K562 (cell line): Measurements from ENCODE around the gene KLRC2. TPM values are rescaled to one million over a fixed set of nuclear protein-coding genes. Genes with fewer than 3 reads are reported as not detected.
"Not testable (repeated sequence)": the region's sequence is repeated elsewhere in the genome, so short reads cannot be mapped to it uniquely, and the experiment has no call there.

Experiments
- ATAC-seq: fragments of 200-7000 bp; cut with Tn5 transposase; 3 replicates; pipeline ENCODE4 v1.9.1; 2020; ENCODE audit warnings: moderate library complexity
- BruUV-seq: library from RNA; stranded (reverse); fragments of 400-500 nt; replicated peaks from 2 replicates; lab custom pipeline; 2021; lab: Mats Ljungman, UMichigan
- CTCF ChIA-PET: fragments of 300-600 bp; formaldehyde crosslinking; extraction: SDS; loops from one replicate; lab custom pipeline; 2021; ENCODE audit warnings: low intra/inter-chr PET ratio; lab: Yijun Ruan, JAX
- POLR2A ChIA-PET: fragments of 300-600, 350-650 bp; sonication (Branson Sonifier 250); formaldehyde crosslinking; extraction: SDS; loops from one replicate; lab custom pipeline; 2021; ENCODE audit warnings: antibody characterized with exemption, inconsistent platforms; lab: Yijun Ruan, JAX
- DNase-seq, 4 experiments: peaks; one replicate each; pipeline versions ENCODE4 v3.0.0 to v3.0.0-alpha.2; 2011 to 2018; ENCODE audit warnings: low spot score in 3 of 4, mixed read lengths in 3 of 4; ENCODE audit errors: extremely low read depth in 1 of 4
- FAIRE-seq: peaks from 2 replicates; lab custom pipeline; 2011; peaks lifted over from hg19 to GRCh38; lab: Jason Lieb, UNC
- H2AFZ ChIP-seq: 2 replicates; pipeline ENCODE4 v1.6.0; 2011; ENCODE audit warnings: low read depth, low read length, control low read depth, inconsistent platforms
- H3K27ac ChIP-seq: fragments of 200-600 bp; 3 replicates; pipeline ENCODE4 v1.8.0; 2011; ENCODE audit warnings: low read depth, mild to moderate bottlenecking, control low read depth, inconsistent platforms, low read length, moderate library complexity, mixed read lengths; ENCODE audit errors: extremely low read depth
- H3K27me3 ChIP-seq, 2 experiments: fragments of 300-600 bp in 1 of 2; 2 replicates in 1 of 2; 3 replicates in 1 of 2; pipeline versions ENCODE4 v1.6.0 to v1.8.0; 2011; ENCODE audit warnings: inconsistent platforms in 2 of 2, low read length in 2 of 2, mild to moderate bottlenecking in 1 of 2, mixed read lengths in 1 of 2, moderate library complexity in 1 of 2; ENCODE audit not compliant: control insufficient read depth in 2 of 2, insufficient read depth in 2 of 2
- H3K36me3 ChIP-seq: fragments of 300-600 bp; 3 replicates; pipeline ENCODE4 v1.8.0; 2011; ENCODE audit warnings: mild to moderate bottlenecking, low read length, inconsistent platforms; ENCODE audit not compliant: control insufficient read depth, insufficient read depth
- H3K4me1 ChIP-seq, 2 experiments: fragments of 200-600 bp in 1 of 2; replicated peaks in 1 of 2; 2 replicates in 1 of 2; 3 replicates in 1 of 2; pipeline versions ENCODE4 v1.5.1 to v1.8.0; 2011; ENCODE audit warnings: inconsistent platforms in 2 of 2, low read length in 2 of 2, mild to moderate bottlenecking in 1 of 2, mixed read lengths in 1 of 2, moderate library complexity in 1 of 2; ENCODE audit not compliant: control insufficient read depth in 2 of 2, insufficient read depth in 2 of 2
- H3K4me2 ChIP-seq: 2 replicates; pipeline ENCODE4 v1.6.1; 2011; ENCODE audit warnings: low read length, control low read depth, inconsistent platforms, mixed read lengths; ENCODE audit not compliant: insufficient read depth
- H3K4me3 ChIP-seq: fragments of 200-600 bp; sonication (generic), shearing (Covaris generic); 2 replicates; pipeline ENCODE4 v1.5.1; 2016; ENCODE audit warnings: control low read depth, inconsistent platforms
- H3K79me2 ChIP-seq: fragments of 200-600 bp; 3 replicates; pipeline ENCODE4 v1.8.0; 2011; ENCODE audit warnings: low read length, inconsistent platforms; ENCODE audit not compliant: control insufficient read depth, insufficient read depth
- H3K9ac ChIP-seq, 2 experiments: 2 replicates each; pipeline versions ENCODE4 v1.6.0 to v1.6.1; 2011; ENCODE audit warnings: low read depth in 2 of 2, low read length in 2 of 2, control low read depth in 1 of 2, inconsistent platforms in 1 of 2, mild to moderate bottlenecking in 1 of 2, mixed read lengths in 1 of 2; ENCODE audit not compliant: insufficient read depth in 1 of 2
- H3K9me1 ChIP-seq: one replicate; pipeline ENCODE4 v1.6.0; 2011; ENCODE audit warnings: inconsistent platforms, mild to moderate bottlenecking, low read length, moderate library complexity; ENCODE audit not compliant: control insufficient read depth, insufficient read depth
- H3K9me3 ChIP-seq: replicated peaks from 2 replicates; pipeline ENCODE4 v1.5.1; 2011; ENCODE audit warnings: low read depth, low read length, inconsistent platforms; ENCODE audit not compliant: control insufficient read depth, insufficient read depth
- H4K20me1 ChIP-seq: replicated peaks from 2 replicates; pipeline ENCODE4 v1.6.1; 2011; ENCODE audit warnings: low read length, inconsistent platforms, mixed read lengths; ENCODE audit not compliant: control insufficient read depth, insufficient read depth
- WGBS: fragments of 100-300 bp; shearing (Covaris generic); methylation state at CpG from one replicate; pipeline ENCODE4 v1.1.6; 2016; ENCODE audit warnings: low coverage, mixed read lengths; ENCODE audit not compliant: insufficient coverage; ENCODE audit errors: missing lambda C conversion rate; 5-methylcytosine and 5-hydroxymethylcytosine counted together
- in situ Hi-C: fragments of 300-500 bp; cut with MboI; formaldehyde crosslinking; loops from 4 replicates; pipeline ENCODE4 v1.15.0; 2018; ENCODE audit warnings: inconsistent platforms, mixed read lengths
- intact Hi-C: fragments of 100-400 bp; cut with micrococcal nuclease; formaldehyde crosslinking; loops from 2 replicates; pipeline ENCODE4 v1.14.2; 2022
- polyA plus RNA-seq, 8 experiments: library from polyadenylated mRNA; depleted of rRNA in 4 of 8; stranded (reverse) in 5 of 8; unstranded in 3 of 8; fragments of >200 nt; fragmentation: Nextera tagmentation in 2 of 8; fragmentation: Illumina TruSeq in 1 of 8; extraction: Ambion mirVana in 2 of 8; extraction: Trizol in 1 of 8; gene quantifications; 2 replicates each; pipeline versions ENCODE4 v1.2.1 to v1.2.3, GENCODE V29; 2011 to 2014; ENCODE audit warnings: inconsistent platforms in 1 of 8, missing spikeins in 1 of 8
- total RNA-seq, 7 experiments: library from RNA; depleted of rRNA in 6 of 7; stranded (reverse); fragments of >200 nt in 6 of 7; fragmentation: Illumina TruSeq in 2 of 7; extraction: Trizol in 2 of 7; gene quantifications; 2 replicates each; pipeline versions ENCODE4 v1.2.1 to v1.2.3, GENCODE V29; 2011 to 2021; ENCODE audit warnings: low replicate concordance in 1 of 7

Gene KLRC2
- total and polyA plus RNA-seq, 9 of the 15 experiments (the other 6 are each of a cell fraction or from before 2014, with no cell fraction given), result not detected

- WGBS, result 0% methylated on average over 1 of the region's 2 CpGs
- H3K9ac ChIP-seq, in situ Hi-C loops, H3K4me3 ChIP-seq, H3K9me3 ChIP-seq, DNase-seq, CTCF ChIA-PET, FAIRE-seq, H3K9me1 ChIP-seq, H3K27ac ChIP-seq, H3K27me3 ChIP-seq, ATAC-seq, H3K79me2 ChIP-seq, BruUV-seq, H2AFZ ChIP-seq, H3K36me3 ChIP-seq, POLR2A ChIA-PET, H4K20me1 ChIP-seq, intact Hi-C loops, H3K4me1 ChIP-seq, H3K4me2 ChIP-seq: not testable (repeated sequence)
These were observed 3.9 kb upstream of the KLRC2 start for GRCh38 chr12:10439608-10440274.

- H3K36me3 ChIP-seq, DNase-seq, CTCF ChIA-PET, H3K79me2 ChIP-seq, H3K27me3 ChIP-seq, POLR2A ChIA-PET, FAIRE-seq, H4K20me1 ChIP-seq, H3K9me1 ChIP-seq, H2AFZ ChIP-seq, H3K9ac ChIP-seq, H3K4me1 ChIP-seq, H3K27ac ChIP-seq, H3K4me2 ChIP-seq, BruUV-seq, H3K4me3 ChIP-seq, ATAC-seq, in situ Hi-C loops, intact Hi-C loops, H3K9me3 ChIP-seq: not testable (repeated sequence)
- no CpG with 5 or more reads among the region's 2 CpGs for WGBS
These were observed 1.8 kb upstream of the KLRC2 start for GRCh38 chr12:10437601-10438000.

- DNase-seq, H3K79me2 ChIP-seq, H3K9ac ChIP-seq, POLR2A ChIA-PET, H3K27ac ChIP-seq, CTCF ChIA-PET, H3K27me3 ChIP-seq, H3K4me3 ChIP-seq, in situ Hi-C loops, ATAC-seq, BruUV-seq, H3K36me3 ChIP-seq, H3K4me1 ChIP-seq, H3K4me2 ChIP-seq, intact Hi-C loops, H3K9me3 ChIP-seq, FAIRE-seq, H3K9me1 ChIP-seq, H2AFZ ChIP-seq, H4K20me1 ChIP-seq: not testable (repeated sequence)
- no CpG with 5 or more reads among the region's 4 CpGs for WGBS
These were observed 5.2 kb downstream of the KLRC2 start for GRCh38 chr12:10430623-10431022.

GRCh38 chr12:10425938-10426337 is 9.9 kb downstream of the KLRC2 start:
- CTCF ChIA-PET, H3K9me3 ChIP-seq, H3K4me2 ChIP-seq, POLR2A ChIA-PET, H3K27me3 ChIP-seq, ATAC-seq, DNase-seq, H3K4me1 ChIP-seq, H3K27ac ChIP-seq, H3K36me3 ChIP-seq, H4K20me1 ChIP-seq, in situ Hi-C loops, H3K79me2 ChIP-seq, FAIRE-seq, BruUV-seq, intact Hi-C loops, H3K9me1 ChIP-seq, H3K9ac ChIP-seq, H3K4me3 ChIP-seq: not testable (repeated sequence)
- WGBS, result 60% methylated on average over 1 of the region's 8 CpGs
- 0 out of 2 replicates have a peak overlapping the region, but pooled peaks have one; percentile 45 for H2AFZ ChIP-seq
